ENCODE results near the gene PPIB.

GRCh38 chr15:64144565-64145281 lies 18.1 kb downstream of the PPIB start:
- TF ChIP-seq POLR2A (IDR thresholded peaks at IDR 0.05; ENCODE audit: low read depth, low read length) (peak; percentile 50; the same call in 1 of the 2 replicates), POLR2AphosphoS5 (IDR thresholded peaks at IDR 0.05; ENCODE audit: low read depth, low read length) (no peak), TAF1 (IDR thresholded peaks at IDR 0.05; ENCODE audit: low read depth, low read length) (peak; percentile 17; the same call in 1 of the 2 replicates)

Measured in GM12891 (cell line).